NCI-H526 treated with DMSO at 0.1 percent for 48 hours (cell line): ENCODE data around the gene CDKN2D.
"Not testable (repeated sequence)": the region's sequence is repeated elsewhere in the genome, so short reads cannot be mapped to it uniquely, and the experiment has no call there.

ENCODE experiments used
- DNase-seq: peaks from one replicate; lab custom pipeline; 2025; lab: John Stamatoyannopoulos, UW

The CDKN2D gene

GRCh38 chr19:10551698-10552301 is 17.0 kb downstream of the CDKN2D start:
- DNase-seq, result no peak

GRCh38 chr19:10551006-10551405 is 17.8 kb downstream of the CDKN2D start:
- DNase-seq, result not testable (repeated sequence)

GRCh38 chr19:10550336-10550735 is 18.4 kb downstream of the CDKN2D start:
- no peak for DNase-seq

- no peak for DNase-seq
These were observed 19.0 kb downstream of the CDKN2D start for GRCh38 chr19:10549733-10550132.

- DNase-seq, result no peak
These were observed 20.0 kb downstream of the CDKN2D start for GRCh38 chr19:10548746-10549276.

- DNase-seq, result no peak
These were observed 22.0 kb downstream of the CDKN2D start for GRCh38 chr19:10546817-10547216.

- DNase-seq, result no peak
These were observed 24.0 kb downstream of the CDKN2D start for GRCh38 chr19:10544753-10545251.

- no peak for DNase-seq
These were observed 24.5 kb downstream of the CDKN2D start for GRCh38 chr19:10544242-10544752.

- peak; percentile 81 for DNase-seq
These were observed 25.1 kb downstream of the CDKN2D start, which contains the start of gene ATG4D for GRCh38 chr19:10543420-10544241. ATG4D (plus strand) TSS chr19:10543904; CDS start chr19:10544091, 187 bp downstream.

- DNase-seq, result no peak
These were observed 25.7 kb downstream of the CDKN2D start for GRCh38 chr19:10543059-10543419.

- not testable (repeated sequence) for DNase-seq
These were observed 29.8 kb downstream of the CDKN2D start for GRCh38 chr19:10539016-10539415.

- DNase-seq, result no peak
These were observed 30.4 kb downstream of the CDKN2D start for GRCh38 chr19:10538204-10538983.

GRCh38 chr19:10537668-10538067 is 31.1 kb downstream of the CDKN2D start:
- no peak for DNase-seq

- DNase-seq, result no peak
These were observed 33.2 kb downstream of the CDKN2D start for GRCh38 chr19:10535613-10536012.

GRCh38 chr19:10533646-10534386 is 35.0 kb downstream of the CDKN2D start:
- DNase-seq, result no peak

GRCh38 chr19:10532457-10532856 is 36.3 kb downstream of the CDKN2D start:
- DNase-seq, result no peak

- DNase-seq, result not testable (repeated sequence)
These were observed 41.9 kb downstream of the CDKN2D start for GRCh38 chr19:10526887-10527286.

GRCh38 chr19:10525636-10526035 is 43.1 kb downstream of the CDKN2D start:
- no peak for DNase-seq

- DNase-seq, result no peak
These were observed 45.6 kb downstream of the CDKN2D start for GRCh38 chr19:10523135-10523636.

- no peak for DNase-seq
These were observed 47.2 kb downstream of the CDKN2D start for GRCh38 chr19:10521461-10522171.
